CD1c-positive myeloid dendritic cell (primary cell): ENCODE results near the gene SORBS1.
A peak's percentile ranks its signal among the peaks of the same experiment; 100 is the strongest.

ENCODE experiments used
- DNase-seq: peaks from one replicate; pipeline ENCODE4 v3.0.0-alpha.2; 2016; ENCODE audit errors: extremely low spot score

Gene SORBS1

DNA sequence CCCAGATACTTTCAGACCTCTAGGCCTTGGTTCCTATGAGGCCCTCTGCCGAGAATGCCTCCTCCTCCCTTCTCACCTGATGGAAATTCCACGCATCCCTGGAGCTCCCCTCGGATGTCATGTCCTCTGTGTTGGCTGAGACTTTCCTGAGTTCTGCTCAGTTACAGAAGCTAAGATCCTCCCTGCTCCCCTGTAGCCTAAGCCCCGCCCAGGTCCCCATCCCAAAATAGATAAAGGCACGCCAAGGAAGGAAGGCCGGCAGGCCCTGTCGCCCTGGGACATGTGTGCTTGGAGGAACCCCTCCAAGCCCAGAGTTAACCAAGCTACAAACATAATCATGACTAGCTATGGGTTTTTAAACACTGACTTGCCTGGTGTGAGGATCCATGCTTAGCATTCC lies 123.5 kb downstream of the SORBS1 start:
- DNase-seq = no peak

DNA sequence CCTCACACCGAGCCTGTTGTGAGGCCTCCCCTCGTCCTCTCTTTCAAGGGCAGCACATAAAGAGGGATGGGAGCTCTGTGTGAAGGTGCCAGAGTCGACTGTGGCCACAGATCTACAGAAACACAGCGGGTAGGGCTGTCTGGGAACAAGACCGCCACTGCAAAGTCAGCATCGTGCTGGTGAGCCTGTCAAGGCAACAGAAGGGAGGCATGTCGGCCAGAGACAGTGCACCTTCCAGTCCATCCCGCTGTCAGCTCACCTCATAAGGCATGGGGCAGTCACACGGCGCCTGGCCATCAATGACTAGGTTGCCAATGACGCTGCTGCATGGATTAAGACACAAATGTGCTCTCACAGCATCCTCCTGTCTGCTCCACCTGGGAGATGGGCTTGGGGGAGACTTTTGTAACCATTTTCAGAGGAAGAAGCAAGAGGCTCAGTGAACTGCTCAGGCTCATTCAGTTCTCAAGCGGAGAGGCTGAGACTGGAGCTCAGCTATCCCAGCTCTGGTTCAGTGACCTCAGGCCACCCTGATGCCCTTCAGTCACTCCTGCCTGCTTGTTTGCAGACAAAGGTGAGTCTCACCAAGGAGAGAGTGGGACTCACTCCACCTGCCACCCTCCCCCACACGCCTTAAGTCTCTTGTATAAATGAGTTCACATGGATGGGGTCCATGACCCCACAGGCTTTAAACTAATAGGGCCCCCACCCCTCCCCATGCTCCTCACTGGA lies 125.5 kb downstream of the SORBS1 start:
- no peak for DNase-seq

DNA sequence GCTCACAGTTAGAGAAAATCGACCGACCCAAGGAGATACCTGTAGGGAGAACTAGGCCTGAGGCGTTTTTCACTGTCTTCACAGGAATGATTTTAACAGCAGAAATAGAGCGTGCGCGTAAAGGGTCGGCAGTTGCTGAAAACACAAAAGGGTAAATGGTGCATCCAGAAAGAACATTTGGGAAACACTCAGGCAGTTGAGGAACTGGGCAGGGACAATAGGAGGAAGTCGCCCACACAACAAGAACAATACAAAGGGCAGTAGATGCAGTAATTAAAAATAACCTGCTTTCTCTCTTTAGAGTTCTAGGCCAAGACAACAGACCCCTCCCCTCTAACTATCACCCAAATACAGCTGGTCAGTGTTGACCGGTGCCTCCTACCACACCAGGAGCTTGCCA lies 126.6 kb downstream of the SORBS1 start:
- DNase-seq = peak; percentile 45

DNA sequence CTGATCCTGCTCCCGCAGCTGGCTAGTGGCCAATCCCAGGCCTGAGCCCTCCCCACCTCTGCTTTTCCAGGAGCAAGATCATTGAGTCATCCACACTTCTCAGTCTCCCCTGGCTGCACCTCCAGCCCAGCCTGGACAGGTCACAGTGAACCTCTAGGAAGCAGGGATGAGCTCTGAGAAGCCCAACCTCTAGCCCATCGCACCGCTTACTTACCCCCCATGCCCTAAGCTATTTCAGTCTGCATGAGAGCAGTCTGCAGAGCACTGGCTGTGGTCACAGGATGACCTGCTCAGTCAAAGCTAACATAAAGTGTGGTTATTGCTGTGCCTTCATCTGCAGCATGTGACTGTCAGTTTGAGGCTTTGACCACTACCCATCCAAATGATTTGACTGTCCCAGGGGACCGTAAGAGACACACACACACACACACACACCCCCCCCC lies 129.2 kb downstream of the SORBS1 start:
- DNase-seq = no peak

DNA sequence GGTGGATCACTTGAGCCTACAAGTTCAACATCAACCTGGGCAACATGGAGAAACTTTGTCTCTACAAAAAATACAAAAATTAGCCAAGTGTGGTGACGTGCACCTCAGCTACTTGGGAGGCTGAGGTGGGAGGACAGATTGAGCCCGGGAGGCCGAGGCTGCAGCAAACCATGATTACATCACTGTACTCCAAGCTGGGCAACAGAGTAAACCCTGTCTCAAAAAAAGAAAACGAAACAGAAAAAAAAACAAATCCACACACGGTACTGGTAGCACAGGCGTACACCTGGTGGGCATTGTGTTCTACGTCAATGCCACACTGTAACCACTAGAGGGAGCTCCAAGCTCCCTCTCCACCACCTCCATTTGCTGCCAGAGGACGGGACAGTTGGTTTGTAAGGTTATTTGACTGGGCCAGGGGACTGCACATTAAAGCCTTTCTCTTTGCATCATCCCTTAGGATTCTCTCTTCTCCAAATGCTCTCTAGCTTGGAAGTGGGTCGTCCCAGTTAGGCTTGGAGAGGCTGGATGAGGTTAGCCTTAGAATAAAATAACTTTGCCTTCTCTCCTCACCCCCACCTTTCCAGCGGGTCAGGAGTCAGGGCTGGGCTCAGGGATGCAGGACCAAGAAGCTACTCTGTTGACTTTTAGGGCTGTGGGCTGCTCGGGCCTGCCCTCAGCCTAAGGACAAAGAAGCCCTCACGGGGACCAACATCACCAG lies 130.8 kb downstream of the SORBS1 start:
- DNase-seq = peak; percentile 68

DNA sequence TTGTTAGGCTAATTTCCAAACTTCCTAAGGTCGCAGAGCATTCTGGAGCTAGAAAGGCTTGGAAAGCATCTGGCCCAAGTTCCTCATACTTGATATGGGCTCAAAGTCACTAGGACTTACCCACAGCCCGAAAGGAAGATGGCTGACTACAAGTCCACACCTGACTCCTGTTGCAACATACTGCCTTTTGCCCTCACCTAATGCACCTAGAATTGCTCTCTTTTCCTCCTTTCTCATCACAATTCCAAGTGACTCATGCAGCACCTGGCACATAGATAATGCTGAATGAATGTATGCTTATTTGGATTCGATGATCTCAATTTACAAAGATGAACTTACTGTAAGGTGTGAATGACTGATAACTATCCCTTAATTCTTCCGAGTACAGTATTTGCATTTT lies 131.5 kb downstream of the SORBS1 start:
- DNase-seq = no peak

DNA sequence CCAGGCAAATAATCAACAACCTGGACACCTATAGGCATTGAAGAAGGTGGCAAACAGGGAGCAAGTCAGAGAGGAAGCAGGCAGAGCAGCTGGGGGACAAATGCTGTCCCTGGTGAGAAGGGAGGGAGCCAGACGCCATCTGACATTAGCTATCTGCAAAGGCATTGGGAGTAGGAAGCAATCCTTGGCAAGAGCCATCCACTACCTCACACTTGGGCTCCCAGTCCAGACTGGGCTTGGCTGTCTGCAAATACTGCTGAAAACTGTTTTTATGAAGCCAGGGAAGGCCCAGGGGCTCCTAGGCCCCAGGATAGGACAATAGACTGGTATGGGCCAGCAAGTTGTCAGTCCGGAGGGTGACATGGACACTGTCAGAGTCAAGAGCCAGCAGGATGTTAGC lies 132.5 kb downstream of the SORBS1 start:
- no peak for DNase-seq

DNA sequence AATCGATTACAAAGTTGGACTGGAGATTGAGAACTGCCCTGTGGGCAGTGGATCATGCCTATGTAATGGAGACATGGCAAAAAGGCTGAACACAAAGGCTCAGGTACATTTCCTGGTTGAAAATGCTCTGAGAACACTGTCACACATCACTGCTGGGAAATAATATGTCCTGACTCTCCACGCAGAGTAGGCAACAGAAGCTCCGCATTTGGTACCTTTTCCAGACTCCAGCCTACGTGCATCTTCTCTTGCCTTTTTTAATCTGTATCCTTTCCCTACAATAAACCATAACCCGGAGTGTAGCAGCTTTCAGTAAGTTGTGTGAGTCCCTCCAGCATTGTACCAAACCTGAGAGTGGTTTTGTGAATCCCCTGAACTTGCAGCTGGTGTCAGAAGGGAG lies 134.7 kb downstream of the SORBS1 start:
- DNase-seq = no peak

DNA sequence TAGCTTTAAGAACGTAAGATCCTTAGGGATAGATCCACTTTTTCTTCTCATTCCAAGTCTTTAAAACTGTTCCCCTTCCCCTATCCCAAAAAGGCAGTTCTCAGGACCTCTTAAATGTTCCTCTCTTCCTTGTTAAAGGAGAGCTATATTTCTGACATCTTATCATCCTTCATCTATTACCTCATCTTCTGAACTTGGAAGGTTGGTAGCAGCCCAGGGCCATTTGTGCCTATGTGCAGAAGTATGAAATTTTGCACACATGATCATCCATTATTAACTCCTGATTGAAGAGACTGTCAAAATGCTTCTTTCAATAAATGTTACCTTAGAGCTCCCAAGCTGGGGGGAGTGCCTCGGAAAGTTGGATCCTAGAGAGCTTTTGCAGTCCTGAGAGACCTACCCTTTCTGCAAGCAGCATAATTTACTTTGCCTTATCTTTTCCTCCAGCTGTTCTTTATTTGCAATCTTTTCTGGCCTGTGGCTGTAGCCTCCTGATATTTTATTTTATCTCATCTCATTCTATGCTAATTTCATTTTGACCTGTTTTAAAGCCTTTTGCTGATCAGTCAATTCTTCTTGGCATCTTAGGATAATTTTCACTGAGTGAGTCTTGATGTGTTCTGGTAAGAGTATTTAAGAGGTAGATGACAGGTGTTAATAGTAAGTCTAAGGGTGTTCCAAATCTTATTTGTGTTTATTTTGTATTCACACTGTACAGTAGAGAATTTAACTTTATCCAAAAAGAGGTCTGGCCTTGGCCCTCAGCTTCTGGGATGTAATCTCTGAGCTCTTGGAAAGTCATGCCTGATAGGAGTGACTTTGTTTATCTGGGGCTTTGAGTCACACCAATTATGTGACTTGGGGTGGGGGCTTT lies 135.3 kb downstream of the SORBS1 start:
- DNase-seq = no peak

DNA sequence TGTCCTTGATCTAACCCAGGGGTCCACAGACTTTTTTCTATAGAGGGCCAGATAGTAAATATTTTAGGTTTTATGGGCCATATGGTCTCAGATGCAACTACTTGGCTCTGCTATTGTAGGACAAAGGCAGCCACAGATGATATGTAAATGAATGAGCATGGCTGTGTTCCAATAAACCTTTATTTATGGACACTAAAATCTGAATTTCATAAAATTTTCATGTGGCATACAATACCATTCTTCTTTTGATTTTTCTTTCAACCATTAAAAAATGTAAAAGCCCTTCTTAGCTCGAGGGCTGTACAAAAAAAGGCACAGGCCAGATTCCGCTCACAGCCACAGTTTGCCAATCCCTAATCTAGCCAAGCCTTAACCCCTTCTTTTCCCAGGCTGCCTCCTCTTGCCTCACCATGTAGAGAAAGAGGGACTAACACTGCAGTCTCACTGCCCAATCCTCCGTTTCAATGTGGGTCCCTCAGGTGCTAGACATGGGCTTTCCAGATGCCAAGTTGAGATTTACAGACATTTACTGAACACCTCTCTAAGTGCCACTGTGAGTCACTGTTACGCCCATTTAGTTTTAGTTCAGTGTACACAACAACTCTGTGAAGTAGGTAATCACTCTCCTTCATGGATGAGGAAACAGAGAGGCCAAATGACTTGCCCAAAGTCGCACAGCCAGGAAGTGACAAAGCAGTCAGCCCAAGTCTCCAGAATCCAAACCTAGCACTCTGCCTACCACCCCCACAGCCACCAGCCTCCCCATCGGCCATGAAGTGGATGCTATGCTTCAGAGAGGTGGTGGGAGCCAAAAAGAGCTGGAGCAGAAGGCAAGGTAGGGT lies 137.8 kb downstream of the SORBS1 start:
- DNase-seq = no peak

DNA sequence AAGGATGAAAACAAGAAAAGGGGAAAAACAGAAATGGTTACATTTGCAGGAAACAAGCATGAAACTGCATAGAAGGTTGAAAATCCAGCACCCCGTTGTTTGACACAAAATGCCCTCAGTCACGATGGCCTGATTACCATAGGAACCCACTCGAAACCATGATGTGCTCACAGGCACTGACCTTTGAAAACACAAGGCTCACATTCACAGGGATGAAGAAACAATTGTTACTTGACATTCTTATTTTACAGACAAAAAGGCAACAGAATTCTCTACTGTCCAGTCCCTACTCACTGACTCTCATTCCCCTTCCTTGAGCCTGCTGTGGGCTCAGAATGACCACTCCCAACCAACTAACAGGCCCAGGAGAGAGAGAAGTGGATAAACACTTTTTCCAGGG lies 138.9 kb downstream of the SORBS1 start:
- DNase-seq = no peak

DNA sequence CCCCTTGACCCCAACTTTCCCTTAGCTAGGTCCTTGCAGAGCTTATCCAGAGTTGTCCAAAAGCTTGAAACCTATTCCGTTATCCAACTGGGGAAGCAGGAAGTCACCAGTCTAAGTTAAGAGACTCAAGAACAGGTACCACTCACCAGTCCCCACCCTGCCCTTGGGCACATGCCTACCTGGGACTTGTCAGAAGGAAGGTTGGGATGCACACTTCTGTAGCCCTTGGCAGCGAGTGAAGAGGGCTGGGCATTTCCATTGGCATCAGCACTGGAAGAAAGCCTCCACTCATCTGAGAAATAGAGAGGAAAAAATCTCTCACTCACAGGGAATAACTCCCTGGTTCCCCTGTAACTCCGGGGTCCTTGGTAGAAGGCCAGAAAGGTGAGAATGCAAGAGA lies 139.4 kb downstream of the SORBS1 start:
- no peak for DNase-seq

DNA sequence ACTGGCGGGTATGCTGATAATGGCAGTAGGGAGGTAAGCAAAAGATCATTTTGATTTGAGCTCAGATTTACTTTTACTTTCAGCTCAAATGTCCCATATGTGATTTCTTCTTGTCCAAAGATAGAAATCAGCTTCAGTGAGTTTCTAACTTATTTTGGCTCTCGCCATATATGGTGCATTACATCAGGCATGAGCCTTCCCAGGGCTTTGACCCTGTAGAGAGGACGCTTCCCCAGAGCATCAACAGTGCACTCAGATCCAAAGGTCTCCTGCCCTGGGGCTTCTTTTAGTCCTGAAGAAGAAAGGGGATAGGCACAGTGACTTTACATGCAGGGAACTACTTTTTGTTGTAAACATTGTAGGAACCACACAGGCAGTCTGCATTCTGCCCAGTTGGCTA lies 141.8 kb downstream of the SORBS1 start:
- DNase-seq = no peak

DNA sequence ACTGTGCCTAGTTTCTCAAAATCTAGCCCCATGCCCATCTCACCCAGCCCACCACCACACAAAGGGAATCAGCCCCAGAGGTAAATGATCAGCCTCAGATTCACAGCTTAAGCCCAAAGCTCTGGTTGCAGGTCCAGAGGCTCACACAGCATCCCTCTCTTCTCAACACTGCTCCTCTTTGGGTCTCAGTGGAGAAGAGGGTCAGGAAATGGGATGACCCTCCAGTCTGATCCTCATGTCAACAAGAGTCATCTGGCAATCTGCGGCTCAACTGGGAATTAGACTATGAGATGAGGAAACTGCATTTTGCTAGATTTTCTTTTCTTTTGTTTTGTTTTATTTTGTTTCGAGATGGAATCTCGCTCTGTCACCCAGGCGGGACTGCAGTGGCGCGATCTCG lies 144.2 kb downstream of the SORBS1 start:
- DNase-seq = no peak

DNA sequence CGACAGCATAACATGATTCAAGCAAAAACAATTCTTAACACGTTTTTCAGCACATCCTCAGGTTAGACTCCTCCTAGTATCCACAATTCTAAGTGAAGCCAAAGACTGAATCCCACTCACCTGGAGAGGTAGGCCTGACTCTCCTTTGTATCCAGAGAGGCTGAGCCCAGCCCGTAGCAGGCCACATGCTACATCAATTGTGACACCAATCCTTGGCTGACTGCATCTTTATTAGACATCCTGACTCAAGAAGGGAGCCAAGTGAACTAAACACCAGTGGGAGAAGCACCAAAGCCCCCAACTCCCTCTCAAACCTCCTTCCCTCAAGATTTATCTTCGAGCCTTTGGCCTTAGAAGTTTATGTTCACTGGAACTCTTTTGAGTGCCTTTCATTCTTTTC lies 144.9 kb downstream of the SORBS1 start:
- no peak for DNase-seq

DNA sequence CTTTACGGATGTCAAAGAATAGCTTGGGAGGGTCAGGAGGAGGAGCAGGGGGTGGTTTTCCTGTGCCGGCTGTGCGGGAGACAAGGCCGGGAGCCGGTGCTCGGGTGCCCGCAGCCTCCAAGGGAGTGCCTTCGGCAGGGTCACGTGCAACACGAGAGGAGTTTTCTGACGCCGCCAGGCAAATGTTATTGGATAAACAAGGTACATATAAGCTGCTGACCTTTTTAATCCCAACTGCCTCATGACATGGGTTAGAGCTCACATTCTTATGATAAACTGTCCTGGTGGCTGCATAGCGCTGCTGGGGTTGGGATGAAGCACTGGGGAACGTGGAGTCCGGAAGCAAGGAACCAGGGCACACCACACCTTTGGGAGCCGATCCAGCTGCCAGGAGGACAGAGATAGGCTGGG lies 145.5 kb downstream of the SORBS1 start:
- no peak for DNase-seq

DNA sequence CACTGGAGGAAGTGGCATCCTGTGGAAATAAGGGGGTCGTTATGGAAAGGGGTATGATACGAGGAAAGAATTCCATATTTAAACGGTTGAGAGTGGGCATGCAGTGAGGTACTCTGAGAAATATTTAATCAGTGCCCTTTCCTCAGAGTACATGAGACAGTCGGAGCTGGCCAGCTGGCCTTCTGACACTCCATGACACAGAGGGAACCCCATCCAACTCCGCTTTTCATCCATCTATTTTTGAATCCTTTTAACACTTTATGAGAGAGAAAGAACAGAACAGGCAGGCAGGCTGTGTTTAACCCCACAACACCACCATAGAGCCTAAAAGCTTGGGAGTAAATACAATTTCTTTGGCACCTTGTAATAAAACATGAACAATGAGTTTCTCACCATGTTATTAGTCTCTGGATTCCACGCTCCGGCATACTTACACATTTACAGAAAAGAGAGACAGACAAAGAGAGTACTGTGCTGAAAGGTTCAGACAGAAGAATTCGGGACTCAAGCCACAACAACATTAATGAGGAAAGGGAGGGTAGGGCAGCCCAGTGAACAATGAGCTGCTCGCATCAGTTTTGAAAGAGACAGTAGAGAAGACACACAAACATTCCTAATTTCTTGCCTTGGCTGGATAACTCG lies 146.2 kb downstream of the SORBS1 start:
- no peak for DNase-seq

DNA sequence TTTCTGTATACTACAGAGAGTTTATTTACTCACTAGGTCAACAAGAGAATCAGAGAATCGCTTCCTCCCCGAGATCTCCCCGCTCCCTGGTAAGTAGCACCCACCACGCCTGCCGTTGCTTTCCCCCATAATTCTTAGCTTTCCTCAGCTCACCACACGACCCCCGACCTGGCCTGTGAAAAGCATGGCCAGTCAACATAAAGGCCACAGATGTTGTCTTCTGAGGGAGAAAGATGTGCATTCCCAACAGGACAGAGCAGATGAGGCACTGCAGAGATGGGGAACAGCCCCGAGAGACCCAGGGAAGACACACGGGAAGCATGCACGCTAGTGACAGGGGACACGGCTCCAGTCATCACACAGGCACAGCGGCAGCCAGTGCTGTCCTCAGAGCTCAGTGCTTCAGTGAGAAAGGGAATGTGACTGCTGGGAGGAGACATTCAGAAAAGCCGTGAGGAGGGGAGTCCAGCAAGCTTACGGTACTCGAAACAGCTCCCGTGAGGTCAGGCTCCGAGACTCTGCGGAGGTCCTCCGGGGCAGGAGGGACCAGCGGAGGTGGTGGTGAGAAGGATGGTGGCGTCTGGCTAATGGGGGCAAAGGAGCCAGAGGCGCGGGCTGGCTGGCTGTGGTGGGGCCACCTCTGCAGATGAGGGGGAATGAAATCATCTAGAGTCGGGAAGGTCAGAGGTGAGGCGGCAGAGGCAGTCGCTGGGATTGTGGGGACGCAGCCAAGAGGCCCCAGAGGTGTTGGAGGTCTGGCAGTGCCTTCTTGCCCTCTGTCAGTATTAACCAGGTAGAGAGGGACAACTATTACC lies 146.9 kb downstream of the SORBS1 start:
- DNase-seq = no peak

DNA sequence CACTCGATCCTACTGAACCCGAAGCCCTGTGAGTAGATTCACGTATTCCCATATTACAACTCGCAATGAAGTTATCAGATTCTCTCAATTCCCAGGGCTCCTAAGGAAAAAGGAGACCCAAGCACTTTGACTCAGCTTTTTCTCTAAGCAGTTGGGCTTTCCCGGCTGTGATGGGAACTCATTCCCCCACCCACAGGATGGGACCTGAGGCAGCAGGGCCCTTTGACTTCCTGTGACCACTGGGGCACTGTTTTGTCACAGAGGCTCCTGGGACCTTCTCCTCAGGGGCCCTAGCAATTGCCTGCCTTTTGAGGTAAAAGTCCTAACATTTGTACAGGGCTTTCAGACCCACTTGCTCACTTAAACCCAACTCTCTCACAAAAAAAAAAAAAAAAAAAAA lies 147.6 kb downstream of the SORBS1 start:
- no peak for DNase-seq

DNA sequence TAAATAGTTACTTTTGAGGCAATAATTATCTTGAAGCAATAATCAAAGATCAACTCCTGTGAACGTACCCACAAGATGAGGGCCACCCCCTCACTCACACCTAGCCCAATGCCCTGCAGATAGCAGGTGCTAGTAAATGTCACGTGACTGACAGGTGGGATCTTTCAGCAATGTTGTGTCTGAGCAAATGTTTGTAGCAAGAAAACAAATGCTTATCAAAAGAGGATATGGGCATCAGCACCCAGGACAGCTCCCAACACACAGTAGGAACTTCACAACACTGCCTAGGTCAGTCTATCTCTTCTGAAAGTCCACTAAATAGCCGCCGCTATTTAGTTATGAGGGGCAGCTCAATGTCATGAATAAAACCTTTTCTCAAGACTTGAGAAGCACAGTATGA lies 149.5 kb downstream of the SORBS1 start:
- no peak for DNase-seq
